H54 (cell line): ENCODE measurements around the gene PALD1.
"Not testable (repeated sequence)": the region's sequence is repeated elsewhere in the genome, so short reads cannot be mapped to it uniquely, and the experiment has no call there.

Source experiments
- DNase-seq: peaks from one replicate; pipeline ENCODE4 v3.0.0; 2011; ENCODE audit warnings: low spot score, mixed read lengths; ENCODE audit not compliant: insufficient read length
- FAIRE-seq: peaks from 3 replicates; lab custom pipeline; 2011; peaks lifted over from hg19 to GRCh38; lab: Jason Lieb, UNC
- POLR2A ChIP-seq: IDR thresholded peaks from 2 replicates; pipeline ENCODE4 v1.6.1; 2011; ENCODE audit warnings: low read depth, mild to moderate bottlenecking, low read length

PALD1 gene

DNA sequence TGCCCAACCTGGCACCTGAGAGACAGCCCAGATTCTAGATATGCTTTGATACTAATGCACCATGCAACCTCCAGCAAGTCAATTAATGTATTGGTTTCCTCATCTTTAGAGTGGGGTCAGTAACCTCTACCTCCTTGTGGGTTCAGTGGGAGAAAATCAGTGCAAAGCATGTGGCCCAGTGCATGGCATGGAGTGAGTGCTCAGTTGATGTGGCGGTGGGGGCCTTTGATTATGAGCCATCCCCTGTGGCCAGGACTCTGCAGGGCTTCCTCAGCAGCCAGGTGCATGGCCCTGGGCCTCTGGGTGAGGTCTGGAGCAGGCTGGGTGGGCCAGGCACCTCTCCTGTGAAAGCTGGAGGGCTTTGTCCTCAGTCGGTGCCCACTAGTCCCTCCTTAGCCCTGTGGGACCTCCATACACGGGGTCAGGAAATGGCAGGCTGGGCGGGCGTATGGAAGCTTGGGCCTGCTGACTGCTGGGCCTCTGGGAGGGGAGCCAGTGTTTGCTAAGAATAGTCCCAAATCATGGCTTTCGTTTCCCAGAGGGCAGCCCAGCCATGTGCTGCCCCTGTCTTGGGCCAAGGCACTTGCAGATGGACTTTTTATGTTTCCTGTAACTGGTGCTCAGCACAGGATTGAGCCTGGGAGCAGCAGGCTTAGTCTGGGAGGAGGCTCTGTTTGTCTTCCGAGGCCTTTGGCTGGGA is 3.4 kb downstream of the PALD1 start:
- TF ChIP-seq POLR2A = no peak
- DNase-seq = no peak
- no peak for FAIRE-seq

DNA sequence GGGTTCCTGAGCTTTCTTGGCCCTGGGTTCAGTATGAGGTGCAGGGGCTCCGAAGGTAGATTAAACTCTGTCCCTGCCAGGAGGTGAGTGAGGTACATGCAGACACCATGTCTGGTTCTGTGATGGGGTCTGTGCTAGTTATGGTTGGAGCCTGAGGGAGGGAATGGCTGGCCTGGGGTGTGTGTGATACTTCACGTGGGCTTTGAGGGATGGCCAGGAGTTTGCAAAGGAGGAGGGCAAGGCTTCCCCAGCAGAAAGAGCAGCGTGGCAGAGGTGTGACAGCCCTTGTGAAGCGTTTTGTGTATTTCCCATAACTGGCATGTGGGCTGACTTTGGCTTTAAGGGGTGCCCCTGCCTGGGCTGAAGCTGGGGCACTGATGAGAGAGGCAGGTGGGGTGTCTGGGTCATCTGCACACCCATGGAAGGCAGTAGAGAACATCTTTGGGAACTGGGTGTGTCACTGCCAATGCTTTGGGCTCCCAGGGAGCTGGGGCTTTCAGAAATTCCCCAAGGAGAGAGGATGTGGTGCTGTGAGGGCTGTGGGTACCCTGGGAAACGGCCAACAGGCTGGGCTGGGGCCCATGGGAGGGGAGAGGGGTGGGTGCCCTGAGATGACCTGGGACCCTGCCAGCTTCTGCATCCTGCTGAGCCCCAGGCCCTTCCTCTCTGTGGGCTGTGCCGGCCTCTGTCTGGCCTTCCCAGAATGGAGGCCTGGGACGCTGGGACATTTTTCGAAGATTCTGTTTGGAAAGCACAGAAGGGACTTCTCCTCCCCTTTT is 4.6 kb downstream of the PALD1 start:
- FAIRE-seq (no peak), DNase-seq (no peak)
- TF ChIP-seq POLR2A = no peak

DNA sequence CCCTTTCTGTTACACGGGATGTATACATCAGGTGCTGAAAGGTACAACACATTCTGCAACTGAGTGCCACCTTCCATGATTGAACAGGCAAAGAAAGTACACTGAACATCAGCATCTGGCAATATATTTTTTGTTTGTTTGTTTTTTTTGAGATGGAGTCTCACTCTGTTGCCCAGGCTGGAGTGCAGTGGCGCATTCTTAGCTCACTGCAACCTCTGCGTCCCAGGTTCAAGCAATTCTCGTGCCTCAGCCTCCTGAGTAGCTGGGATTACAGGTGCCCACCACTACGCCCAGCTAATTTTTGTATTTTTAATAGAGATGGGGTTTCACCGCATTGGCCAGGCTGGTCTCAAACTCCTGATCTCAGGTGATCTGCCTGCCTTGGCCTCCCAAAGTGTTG is 5.3 kb downstream of the PALD1 start:
- FAIRE-seq, DNase-seq: not testable (repeated sequence)

DNA sequence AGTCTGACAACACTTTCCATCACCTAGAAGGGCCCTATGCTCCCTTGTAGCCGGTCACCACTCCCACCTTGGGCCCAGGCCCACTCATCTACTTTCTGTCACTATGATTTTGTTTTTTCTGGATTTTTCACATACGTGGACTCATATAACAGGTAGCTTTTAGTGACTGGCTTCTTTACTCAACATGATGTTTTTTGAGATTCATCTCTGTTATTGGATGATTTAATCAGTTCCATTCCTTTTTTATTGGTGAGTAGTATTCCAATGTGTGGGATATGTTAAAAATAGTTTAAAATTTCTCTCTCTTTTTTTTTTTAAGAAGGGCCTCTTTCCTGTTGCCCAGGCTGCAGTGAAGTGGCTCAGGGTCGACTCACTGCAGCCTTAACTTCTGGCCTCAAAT is 9.3 kb downstream of the PALD1 start:
- no peak for TF ChIP-seq POLR2A
- DNase-seq = no peak
- FAIRE-seq = no peak

DNA sequence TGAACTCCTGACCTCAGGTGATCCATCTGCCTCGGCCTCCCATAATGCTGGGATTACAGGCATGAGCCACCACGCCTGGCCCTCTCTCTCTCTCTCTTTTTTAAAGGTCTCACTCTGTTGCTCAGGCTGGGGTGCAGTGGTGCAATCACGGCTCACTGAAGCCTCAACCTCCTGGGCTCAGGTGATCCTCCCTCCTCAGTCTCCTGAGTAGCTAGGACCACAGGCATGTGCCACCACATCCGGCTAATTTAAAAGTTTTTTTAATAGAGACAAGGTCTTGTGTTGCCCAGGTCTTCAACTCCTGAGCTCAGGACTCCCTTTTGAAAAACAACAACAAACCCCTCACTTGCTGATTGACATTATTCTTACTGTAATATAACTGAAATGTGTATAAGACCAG is 11.6 kb downstream of the PALD1 start:
- FAIRE-seq (no peak), DNase-seq (no peak)
- no peak for TF ChIP-seq POLR2A

DNA sequence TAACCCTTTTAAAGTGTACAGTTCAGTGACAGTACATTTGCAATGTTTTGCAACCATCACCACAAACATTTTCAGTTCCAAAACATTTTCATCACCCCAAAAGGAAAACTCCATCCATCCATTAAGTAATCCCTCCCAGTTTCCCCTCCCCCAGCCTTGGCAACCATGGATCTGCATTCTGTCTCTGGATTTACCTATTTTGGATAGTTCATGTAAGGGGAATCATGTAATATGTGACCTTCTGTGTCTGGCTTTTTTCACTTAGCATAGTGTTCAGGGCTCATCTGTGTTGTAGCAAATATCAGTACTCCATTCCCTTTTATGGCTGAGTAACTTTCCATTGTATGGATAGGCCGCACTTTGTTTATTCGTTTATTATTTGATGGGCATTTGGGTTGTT is 13.0 kb downstream of the PALD1 start:
- no peak for TF ChIP-seq POLR2A
- FAIRE-seq (no peak), DNase-seq (no peak)

DNA sequence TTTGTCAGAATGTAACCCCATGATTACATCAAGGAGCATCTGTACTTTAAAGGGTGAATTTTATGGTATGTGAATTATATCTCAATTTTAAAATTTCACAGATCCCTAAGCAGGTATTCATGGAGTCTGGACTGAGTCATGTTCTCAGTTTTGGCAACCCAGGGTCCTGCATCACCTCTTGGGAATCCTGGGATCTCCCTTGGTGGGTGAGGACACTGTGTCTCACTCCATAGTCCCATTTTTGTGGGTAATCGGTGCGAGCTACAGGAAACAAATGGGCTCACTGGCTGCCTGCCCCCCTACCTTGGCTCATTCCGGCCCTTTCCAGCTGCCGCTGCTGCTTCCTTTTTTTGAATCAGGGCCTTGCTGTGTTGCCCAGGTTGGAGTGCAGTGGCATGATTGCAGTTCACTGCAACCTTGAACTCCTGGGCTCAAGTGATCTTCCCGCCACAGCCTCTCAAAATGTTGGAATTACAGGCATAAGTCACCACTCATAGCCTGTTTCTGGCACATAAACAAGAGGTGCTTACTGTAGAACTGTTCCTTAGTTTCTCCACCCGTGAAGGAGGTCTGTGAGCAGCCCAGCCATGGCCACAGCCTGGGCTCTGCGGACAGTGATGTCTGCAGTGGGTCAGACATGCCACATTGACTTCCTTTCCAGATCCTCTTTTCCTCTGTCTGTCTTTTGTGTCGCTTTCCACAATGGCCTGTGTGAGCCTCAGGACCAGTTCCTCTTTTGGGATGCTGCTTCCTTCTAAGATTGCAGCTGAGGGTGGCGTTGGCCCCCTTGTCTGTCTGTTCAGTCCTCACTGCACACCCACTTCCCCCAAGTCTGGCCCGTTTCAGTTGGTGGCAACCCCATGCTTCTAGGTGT is 14.5 kb downstream of the PALD1 start:
- TF ChIP-seq POLR2A = no peak
- no peak for DNase-seq
- FAIRE-seq = no peak

DNA sequence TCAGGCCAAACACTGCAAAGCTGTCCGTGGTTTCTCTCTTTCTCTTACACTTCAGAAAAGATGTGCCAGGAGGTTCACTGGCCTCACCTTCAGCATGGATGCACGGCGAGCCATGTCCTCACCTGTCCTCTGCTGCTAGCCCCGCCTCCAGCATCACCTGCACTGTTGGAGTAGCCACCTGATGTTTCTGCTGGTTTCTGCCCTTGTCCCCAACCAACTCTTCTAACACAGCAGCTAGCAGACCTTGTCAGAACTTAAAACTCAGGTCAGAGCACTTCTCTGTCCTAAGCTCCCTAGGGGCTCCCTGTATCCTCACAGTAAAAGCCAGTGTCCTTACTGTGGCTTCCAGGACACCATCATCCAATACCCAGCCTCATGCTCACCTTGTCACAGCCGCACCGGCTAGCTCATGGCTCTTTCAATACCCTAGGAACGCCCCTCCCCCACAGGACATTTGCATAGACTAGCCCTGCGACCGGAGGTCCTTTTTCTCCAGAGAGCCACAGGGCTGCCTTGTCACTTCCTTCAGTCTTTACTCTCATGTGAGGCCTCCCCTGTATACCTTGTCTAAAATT is 15.2 kb downstream of the PALD1 start:
- no peak for DNase-seq
- no peak for TF ChIP-seq POLR2A
- no peak for FAIRE-seq

DNA sequence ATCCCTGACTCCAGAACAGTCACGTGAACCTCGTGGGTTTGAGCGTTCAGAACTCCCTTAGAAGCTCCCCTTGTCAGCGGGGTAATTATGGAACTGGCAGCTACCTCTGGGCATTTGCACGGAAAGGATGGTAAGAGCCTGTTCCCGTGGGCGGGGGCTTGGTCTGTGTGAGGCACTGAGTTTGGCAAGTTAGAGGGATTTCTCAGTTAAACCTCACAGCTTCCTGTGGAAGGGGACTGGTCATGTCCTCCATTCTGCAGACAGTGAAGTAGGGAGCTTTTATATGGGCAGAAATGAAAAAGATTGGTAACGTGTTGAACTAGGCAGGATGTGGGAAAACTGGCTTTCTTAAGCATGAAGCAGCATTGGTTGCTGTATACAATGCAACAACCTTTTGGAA is 16.0 kb downstream of the PALD1 start:
- FAIRE-seq (no peak), DNase-seq (no peak)
- TF ChIP-seq POLR2A = no peak

DNA sequence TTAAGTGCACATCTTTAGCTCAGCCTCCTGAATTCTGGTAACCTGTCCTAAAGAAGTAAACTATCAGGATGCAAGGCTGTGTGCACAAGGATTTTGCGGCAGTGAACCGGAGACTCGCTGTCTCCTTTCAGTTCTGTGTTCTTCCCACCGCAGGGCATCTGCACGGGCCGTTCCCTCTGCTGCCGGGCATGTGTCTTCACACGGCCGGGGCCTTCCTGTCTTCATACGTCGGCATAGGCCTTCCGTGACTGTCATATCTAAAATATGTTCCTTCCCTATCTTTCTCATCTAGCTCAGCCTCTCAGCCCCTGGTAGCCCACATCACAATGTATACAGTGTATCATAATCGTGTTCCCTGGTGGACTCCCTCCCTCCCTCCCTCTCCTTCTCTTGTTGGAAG is 16.4 kb downstream of the PALD1 start:
- no peak for DNase-seq
- TF ChIP-seq POLR2A = no peak
- no peak for FAIRE-seq

DNA sequence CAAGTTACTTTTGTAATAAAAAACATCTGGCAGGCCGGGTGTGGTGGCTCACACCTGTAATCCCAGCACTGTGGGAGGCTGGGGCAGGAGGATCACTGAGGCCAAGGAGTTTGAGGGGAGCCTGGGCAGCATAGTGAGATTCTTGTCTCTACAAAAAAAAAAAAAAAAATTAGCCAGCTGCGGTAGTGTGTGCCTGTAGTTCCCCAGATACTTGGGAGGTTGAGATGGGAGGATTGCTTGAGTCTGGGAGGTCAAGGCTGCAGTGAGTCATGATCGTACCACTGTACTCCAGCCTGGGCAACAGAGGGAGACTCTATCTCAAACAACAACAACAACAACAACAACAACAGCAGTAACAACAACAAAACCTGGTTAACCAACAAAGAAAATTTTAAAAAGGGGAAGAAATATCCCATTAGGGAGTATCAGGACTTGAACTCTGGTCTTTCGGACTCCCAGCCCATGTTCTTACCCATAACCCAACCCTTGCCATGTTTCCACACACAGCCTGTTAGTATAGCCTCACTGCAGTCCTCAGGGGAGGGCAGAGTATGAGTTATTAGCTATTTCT is 17.2 kb downstream of the PALD1 start:
- DNase-seq (no peak), FAIRE-seq (no peak)
- no peak for TF ChIP-seq POLR2A

DNA sequence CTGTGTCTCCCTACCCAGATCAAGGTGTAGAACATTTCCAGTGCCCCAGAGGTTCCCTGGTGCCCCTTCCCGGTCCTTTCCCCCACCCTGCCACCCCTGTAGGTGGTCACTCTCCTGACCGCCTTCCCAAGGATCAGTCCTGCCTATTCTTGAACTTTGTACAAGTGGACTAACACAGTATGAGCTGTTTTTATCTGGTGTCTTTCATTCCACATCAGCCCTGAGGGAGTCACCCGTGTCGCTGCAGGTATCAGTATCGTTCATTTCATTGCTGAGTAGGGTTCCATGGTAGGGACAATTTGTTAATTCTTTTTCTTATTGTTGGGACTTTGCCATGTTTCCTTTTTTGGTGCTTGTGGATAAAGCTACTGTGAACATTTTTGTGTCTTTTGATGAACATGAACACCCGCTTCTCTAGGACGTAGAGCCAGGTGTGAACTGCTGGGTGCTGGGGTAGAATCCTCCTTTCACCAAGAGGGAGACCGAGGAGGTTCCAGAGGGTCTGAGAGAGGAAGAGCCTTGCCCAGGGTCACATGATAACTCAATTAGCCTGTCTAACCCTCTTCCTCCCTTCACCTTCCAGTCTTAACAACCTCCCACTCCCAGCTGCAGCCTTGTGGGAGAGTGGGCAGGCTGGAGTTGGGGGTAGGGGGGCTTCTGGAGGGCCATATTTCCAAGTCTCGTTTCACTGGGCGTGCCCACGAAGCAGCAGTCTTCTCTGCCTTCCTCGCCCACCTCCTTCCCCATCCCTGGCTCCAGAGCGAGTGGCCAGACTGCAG is 18.0 kb downstream of the PALD1 start:
- no peak for TF ChIP-seq POLR2A
- no peak for DNase-seq
- FAIRE-seq = no peak

DNA sequence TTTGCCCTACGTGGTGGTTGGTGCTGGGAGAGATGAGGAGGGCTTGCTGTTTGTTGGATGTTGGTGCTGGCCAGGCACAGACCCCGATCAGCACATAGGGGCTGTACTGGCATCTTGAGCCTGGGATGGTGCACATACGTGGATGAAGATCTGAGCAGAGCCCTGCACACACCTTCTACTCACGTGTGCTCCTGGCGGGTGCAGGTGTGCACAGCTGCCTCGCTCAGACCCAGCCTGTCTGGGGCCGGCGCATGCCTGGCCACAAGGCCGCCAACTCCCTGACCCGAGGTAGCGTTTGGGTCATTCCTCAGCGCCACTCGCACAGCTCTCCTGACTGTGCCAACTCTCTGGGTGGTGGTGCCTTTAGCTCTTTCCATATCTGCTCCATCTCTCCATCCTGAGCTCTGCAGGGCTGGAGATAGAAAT is 18.6 kb downstream of the PALD1 start:
- DNase-seq (no peak), FAIRE-seq (no peak)
- TF ChIP-seq POLR2A = no peak
